Liver (tissue), 9 donors: ENCODE measurements around the gene C12orf50. TPM values are rescaled to one million over a fixed set of nuclear protein-coding genes. Genes with fewer than 3 reads are reported as not detected.

ENCODE experiments used
- DNase-seq: peaks from one replicate; pipeline ENCODE4 v3.0.0-alpha.2; 2017; ENCODE audit warnings: low spot score
- H3K27ac ChIP-seq, 2 donors: one replicate each; pipeline ENCODE4 v1.7.0; 2013; ENCODE audit warnings: inconsistent platforms in 2 of 2, low read length in 2 of 2, control low read depth in 1 of 2, low read depth in 1 of 2, mild to moderate bottlenecking in 1 of 2
- H3K27me3 ChIP-seq, 4 donors: one replicate each; pipeline versions ENCODE4 v1.6.1 to v1.7.0; 2013; ENCODE audit warnings: low read length in 3 of 4, inconsistent platforms in 1 of 4, mild to moderate bottlenecking in 1 of 4, moderate library complexity in 1 of 4; ENCODE audit not compliant: control insufficient read depth in 4 of 4, insufficient read depth in 4 of 4
- H3K36me3 ChIP-seq, 4 donors: one replicate each; pipeline versions ENCODE4 v1.6.1 to v1.7.0; 2013; ENCODE audit warnings: low read length in 3 of 4, mild to moderate bottlenecking in 3 of 4, low read depth in 1 of 4, moderate library complexity in 1 of 4; ENCODE audit not compliant: control insufficient read depth in 4 of 4, insufficient read depth in 3 of 4
- H3K4me1 ChIP-seq, 4 donors: one replicate each; pipeline versions ENCODE4 v1.6.1 to v1.7.0; 2013; ENCODE audit warnings: low read length in 3 of 4, mild to moderate bottlenecking in 3 of 4, moderate library complexity in 1 of 4; ENCODE audit not compliant: control insufficient read depth in 4 of 4, insufficient read depth in 4 of 4
- H3K4me3 ChIP-seq, 3 donors: one replicate each; pipeline versions ENCODE4 v1.6.1 to v1.7.0; 2013; ENCODE audit warnings: low read length in 3 of 3, control low read depth in 1 of 3, low read depth in 1 of 3, mild to moderate bottlenecking in 1 of 3
- H3K9ac ChIP-seq, 2 donors: one replicate each; pipeline ENCODE4 v1.7.0; 2013; ENCODE audit warnings: low read length in 2 of 2, mild to moderate bottlenecking in 2 of 2, moderate library complexity in 2 of 2, control low read depth in 1 of 2, low read depth in 1 of 2
- H3K9me3 ChIP-seq, 4 donors: one replicate each; pipeline versions ENCODE4 v1.6.1 to v1.7.0; 2013; ENCODE audit warnings: low read length in 3 of 4; ENCODE audit not compliant: control insufficient read depth in 4 of 4
- CTCF ChIP-seq: fragments of 150-350 bp; IDR thresholded peaks from 2 replicates; pipeline ENCODE4 v1.5.1; 2017; ENCODE audit warnings: improper control_type of control experiment, low read depth, low read length; ENCODE audit not compliant: missing input control
- FOXA1 ChIP-seq: IDR thresholded peaks from 2 replicates; pipeline ENCODE4 v1.6.1; 2016; ENCODE audit warnings: antibody characterized with exemption
- FOXA2 ChIP-seq: IDR thresholded peaks from 2 replicates; pipeline ENCODE4 v1.6.1; 2016; ENCODE audit warnings: antibody characterized with exemption
- GABPA ChIP-seq, 2 donors: IDR thresholded peaks in 1 of 2; conservative IDR thresholded peaks in 1 of 2; 2 replicates each; pipeline ENCODE4 v1.6.1; 2016; ENCODE audit warnings: antibody characterized with exemption in 2 of 2, mild to moderate bottlenecking in 1 of 2, moderate library complexity in 1 of 2
- HNF4A ChIP-seq, 2 donors: conservative IDR thresholded peaks; 2 replicates each; pipeline ENCODE4 v1.6.1; 2016; ENCODE audit warnings: antibody characterized with exemption in 2 of 2, mild to moderate bottlenecking in 2 of 2
- HNF4G ChIP-seq: IDR thresholded peaks from 2 replicates; pipeline ENCODE4 v1.6.1; 2016; ENCODE audit warnings: antibody characterized with exemption
- JUND ChIP-seq, 2 donors: IDR thresholded peaks; 2 replicates each; pipeline ENCODE4 v1.6.1; 2016; ENCODE audit warnings: antibody characterized with exemption in 2 of 2
- NR2F2 ChIP-seq: IDR thresholded peaks from 2 replicates; pipeline ENCODE4 v1.6.1; 2016; ENCODE audit warnings: antibody characterized with exemption
- RXRA ChIP-seq, 2 donors: IDR thresholded peaks; 2 replicates each; pipeline ENCODE4 v1.6.1; 2017 to 2018; ENCODE audit warnings: antibody characterized with exemption in 2 of 2, mild to moderate bottlenecking in 1 of 2
- SP1 ChIP-seq: IDR thresholded peaks from 2 replicates; pipeline ENCODE4 v1.6.1; 2018; ENCODE audit warnings: antibody characterized with exemption, mild to moderate bottlenecking
- TAF1 ChIP-seq: conservative IDR thresholded peaks from 2 replicates; pipeline ENCODE4 v1.6.1; 2016; ENCODE audit warnings: antibody characterized with exemption, mild to moderate bottlenecking
- YY1 ChIP-seq: IDR thresholded peaks from 2 replicates; pipeline ENCODE4 v1.6.1; 2016; ENCODE audit warnings: antibody characterized with exemption, mild to moderate bottlenecking
- WGBS: extraction: QIAGEN DNeasy Blood & Tissue Kit; methylation state at CpG from one replicate; pipeline ENCODE4 v1.1.7; 2013; 5-methylcytosine and 5-hydroxymethylcytosine counted together
- polyA plus RNA-seq, 2 donors: library from polyadenylated mRNA; stranded (reverse) in 1 of 2; unstranded in 1 of 2; fragments of 200-250 nt in 1 of 2; fragments of >200 nt in 1 of 2; fragmentation: Nextera tagmentation in 1 of 2; extraction: Ambion mirVana in 1 of 2; gene quantifications; one replicate each; pipeline versions ENCODE4 v1.2.1 to v1.2.3, GENCODE V29; 2013 to 2015
- total RNA-seq, 2 donors: library from RNA; depleted of rRNA; stranded (reverse); fragments of >200 nt; gene quantifications; one replicate each; pipeline ENCODE4 v1.2.3, GENCODE V29; 2014
- TF ChIP-seq, protein P1 (sequence below): IDR thresholded peaks from 2 replicates; pipeline ENCODE4 v1.6.1; 2016; ENCODE audit warnings: antibody characterized with exemption
- TF ChIP-seq, protein P2 (sequence below): IDR thresholded peaks from 2 replicates; pipeline ENCODE4 v1.6.1; 2016; ENCODE audit warnings: antibody characterized with exemption
- TF ChIP-seq, protein P3 (sequence below): IDR thresholded peaks from 2 replicates; pipeline ENCODE4 v1.6.1; 2016; ENCODE audit warnings: antibody characterized with exemption
- donor health status: healthy.
- donor health status: healthy.
- donor health status: healthy.
- donor health status: healthy.
- donor health status: healthy.

C12orf50 gene
- total and polyA plus RNA-seq, 4 donors = 0.08 TPM; not detected in 3

- DNase-seq = no peak
- Histone ChIP-seq H3K4me3 (no peak overlapping the region), H3K9me3 (no peaks in the 10 kb centered on the region), H3K4me1 (no peaks in the 10 kb centered on the region), H3K27me3 (no peaks in the 10 kb centered on the region), H3K27ac (no peak overlapping the region), H3K36me3 (no peaks in the 10 kb centered on the region), H3K9ac (no peak overlapping the region)
- TF ChIP-seq FOXA2 (no peak), HNF4A (conservative IDR thresholded peaks at IDR 0.05) (no peak), HNF4G (no peak), CTCF (no peak), YY1 (no peak), SP1 (no peak), GABPA (IDR thresholded peaks at IDR 0.05 in 1 of 2, conservative IDR thresholded peaks at IDR 0.05 in 1 of 2) (no peak), FOXA1 (no peak), RXRA (IDR thresholded peaks at IDR 0.05) (no peak), TAF1 (no peak), JUND (IDR thresholded peaks at IDR 0.05) (no peak), NR2F2 (no peak)
- TF ChIP-seq, protein P1, sequence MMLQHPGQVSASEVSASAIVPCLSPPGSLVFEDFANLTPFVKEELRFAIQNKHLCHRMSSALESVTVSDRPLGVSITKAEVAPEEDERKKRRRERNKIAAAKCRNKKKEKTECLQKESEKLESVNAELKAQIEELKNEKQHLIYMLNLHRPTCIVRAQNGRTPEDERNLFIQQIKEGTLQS = no peak
- TF ChIP-seq, protein P2, sequence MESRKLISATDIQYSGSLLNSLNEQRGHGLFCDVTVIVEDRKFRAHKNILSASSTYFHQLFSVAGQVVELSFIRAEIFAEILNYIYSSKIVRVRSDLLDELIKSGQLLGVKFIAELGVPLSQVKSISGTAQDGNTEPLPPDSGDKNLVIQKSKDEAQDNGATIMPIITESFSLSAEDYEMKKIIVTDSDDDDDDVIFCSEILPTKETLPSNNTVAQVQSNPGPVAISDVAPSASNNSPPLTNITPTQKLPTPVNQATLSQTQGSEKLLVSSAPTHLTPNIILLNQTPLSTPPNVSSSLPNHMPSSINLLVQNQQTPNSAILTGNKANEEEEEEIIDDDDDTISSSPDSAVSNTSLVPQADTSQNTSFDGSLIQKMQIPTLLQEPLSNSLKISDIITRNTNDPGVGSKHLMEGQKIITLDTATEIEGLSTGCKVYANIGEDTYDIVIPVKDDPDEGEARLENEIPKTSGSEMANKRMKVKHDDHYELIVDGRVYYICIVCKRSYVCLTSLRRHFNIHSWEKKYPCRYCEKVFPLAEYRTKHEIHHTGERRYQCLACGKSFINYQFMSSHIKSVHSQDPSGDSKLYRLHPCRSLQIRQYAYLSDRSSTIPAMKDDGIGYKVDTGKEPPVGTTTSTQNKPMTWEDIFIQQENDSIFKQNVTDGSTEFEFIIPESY = no peak
- TF ChIP-seq, protein P3, sequence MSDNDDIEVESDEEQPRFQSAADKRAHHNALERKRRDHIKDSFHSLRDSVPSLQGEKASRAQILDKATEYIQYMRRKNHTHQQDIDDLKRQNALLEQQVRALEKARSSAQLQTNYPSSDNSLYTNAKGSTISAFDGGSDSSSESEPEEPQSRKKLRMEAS = no peak
- 45% methylated on average over 1 of the region's 1 CpG for WGBS
These were observed 86.2 kb downstream of the C12orf50 start for GRCh38 chr12:87943023-87943422.

DNA sequence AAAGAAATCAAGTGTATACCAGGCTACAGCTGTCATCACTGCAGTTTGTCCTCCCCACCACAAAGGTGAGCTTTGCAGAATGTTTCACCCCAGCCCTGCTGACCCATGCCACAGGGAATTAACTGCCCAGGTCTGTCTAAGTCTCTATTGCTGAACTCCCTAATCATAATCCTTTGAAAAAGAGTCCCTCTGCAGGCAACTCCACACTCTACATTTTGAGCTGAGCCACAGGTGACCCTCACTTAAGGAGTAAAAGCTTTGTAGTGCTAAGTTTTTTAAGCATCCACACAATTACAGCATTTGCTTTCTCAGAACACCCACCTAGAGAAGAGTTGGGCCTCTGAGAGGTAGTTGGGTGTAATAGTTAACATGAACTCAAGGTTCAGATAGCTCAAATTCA lies 90.0 kb downstream of the C12orf50 start:
- H3K9ac ChIP-seq = no peak overlapping the region
- no peaks in the 10 kb centered on the region for H3K27me3 ChIP-seq
- TF ChIP-seq FOXA1 (no peak), TAF1 (no peak), NR2F2 (no peak), RXRA (IDR thresholded peaks at IDR 0.05) (no peak), SP1 (no peak)
- TF ChIP-seq, protein P1 = no peak
- H3K36me3 ChIP-seq = no peaks in the 10 kb centered on the region
- no peaks in the 10 kb centered on the region for H3K4me1 ChIP-seq
- DNase-seq = no peak
- H3K27ac ChIP-seq = no peak overlapping the region
- H3K9me3 ChIP-seq = no peaks in the 10 kb centered on the region
- no peak overlapping the region for H3K4me3 ChIP-seq

GRCh38 chr12:87935216-87935615 lies 94.0 kb downstream of the C12orf50 start:
- Histone ChIP-seq H3K4me3 (no peak overlapping the region), H3K4me1 (no peaks in the 10 kb centered on the region), H3K9me3 (no peaks in the 10 kb centered on the region), H3K27me3 (no peaks in the 10 kb centered on the region), H3K36me3 (no peaks in the 10 kb centered on the region), H3K27ac (no peak overlapping the region), H3K9ac (no peak overlapping the region)
- no peak for DNase-seq
- TF ChIP-seq HNF4G (no peak), FOXA2 (no peak)
